ENCODE data around the gene CD300LD.
"Not testable (repeated sequence)": the region's sequence is repeated elsewhere in the genome, so short reads cannot be mapped to it uniquely, and the experiment has no call there.

Gene CD300LD

GRCh38 chr17:74571621-74572270 lies 20.3 kb downstream of the CD300LD start:
- no peak for DNase-seq (ENCODE audit: low read depth)

GRCh38 chr17:74569020-74570003 lies 22.8 kb downstream of the CD300LD start:
- no peak for DNase-seq (ENCODE audit: low read depth)

- DNase-seq (ENCODE audit: low read depth), result no peak
These were observed 23.8 kb downstream of the CD300LD start for GRCh38 chr17:74568106-74568873.

GRCh38 chr17:74567397-74567796 lies 24.7 kb downstream of the CD300LD start, which contains the start of gene CD300H:
TSS of gene CD300H (minus strand) at chr17:74567509.
- DNase-seq (ENCODE audit: low read depth), result no peak

GRCh38 chr17:74566132-74566753 lies 25.8 kb downstream of the CD300LD start:
- DNase-seq (ENCODE audit: low read depth), result no peak

- DNase-seq (ENCODE audit: low read depth), result no peak
These were observed 27.0 kb downstream of the CD300LD start for GRCh38 chr17:74565126-74565525.

GRCh38 chr17:74563358-74563757 lies 28.7 kb downstream of the CD300LD start:
- no peak for DNase-seq (ENCODE audit: low read depth)

GRCh38 chr17:74561586-74561985 lies 30.5 kb downstream of the CD300LD start:
- no peak for DNase-seq (ENCODE audit: low read depth)

GRCh38 chr17:74558882-74559519 lies 33.1 kb downstream of the CD300LD start:
- no peak for DNase-seq (ENCODE audit: low read depth)

GRCh38 chr17:74558402-74558801 lies 33.7 kb downstream of the CD300LD start:
- not testable (repeated sequence) for DNase-seq (ENCODE audit: low read depth)

- no peak for DNase-seq (ENCODE audit: low read depth)
These were observed 36.6 kb downstream of the CD300LD start for GRCh38 chr17:74555427-74555940.

GRCh38 chr17:74554909-74555308 lies 37.2 kb downstream of the CD300LD start:
- DNase-seq (ENCODE audit: low read depth), result no peak

GRCh38 chr17:74552037-74552436 lies 40.0 kb downstream of the CD300LD start:
- DNase-seq (ENCODE audit: low read depth), result no peak

- DNase-seq (ENCODE audit: low read depth), result no peak
These were observed 41.5 kb downstream of the CD300LD start for GRCh38 chr17:74550602-74551001.

GRCh38 chr17:74549343-74549742 lies 42.7 kb downstream of the CD300LD start:
- no peak for DNase-seq (ENCODE audit: low read depth)

- DNase-seq (ENCODE audit: low read depth), result no peak
These were observed 44.3 kb downstream of the CD300LD start for GRCh38 chr17:74547736-74548135.

GRCh38 chr17:74547264-74547663 lies 44.8 kb downstream of the CD300LD start:
- no peak for DNase-seq (ENCODE audit: low read depth)

- DNase-seq (ENCODE audit: low read depth), result no peak
These were observed 45.5 kb downstream of the CD300LD start for GRCh38 chr17:74546586-74546985.

- DNase-seq (ENCODE audit: low read depth), result no peak
These were observed 46.2 kb downstream of the CD300LD start, which contains the start of gene CD300C for GRCh38 chr17:74545843-74546230. TSS of gene CD300C (minus strand) at chr17:74546115. CDS start at chr17:74545782, 333 bp downstream.

- no peak for DNase-seq (ENCODE audit: low read depth)
These were observed 46.9 kb downstream of the CD300LD start for GRCh38 chr17:74544991-74545842.
